SU-DHL-6 (cell line): ENCODE results near the gene DLG2.

Experiments
- H2AFZ ChIP-seq: fragments of 200-600 bp; sonication (generic); 2 replicates; pipeline ENCODE4 v1.6.1; 2014; ENCODE audit warnings: low read depth, mild to moderate bottlenecking, moderate library complexity, mixed read lengths, antibody characterized with exemption, low read length; ENCODE audit not compliant: severe bottlenecking
- H3F3A ChIP-seq: fragments of 200-600 bp; shearing (Covaris generic); 2 replicates; pipeline ENCODE4 v1.6.0; 2016; ENCODE audit warnings: antibody characterized with exemption, mild to moderate bottlenecking; ENCODE audit not compliant: insufficient read depth
- H3K27ac ChIP-seq: fragments of 200-600 bp; sonication (generic); 2 replicates; pipeline ENCODE4 v1.5.1; 2016; ENCODE audit warnings: low read depth, mild to moderate bottlenecking, low read length, moderate library complexity, mixed read lengths
- H3K27me3 ChIP-seq: fragments of 200-600 bp; sonication (generic), shearing (Covaris generic); 2 replicates; pipeline ENCODE4 v1.6.0; 2014; ENCODE audit warnings: mild to moderate bottlenecking, low read length
- H3K36me3 ChIP-seq: fragments of 200-600 bp; sonication (generic); 2 replicates; pipeline ENCODE4 v1.6.1; 2014; ENCODE audit warnings: mild to moderate bottlenecking, low read length, mixed read lengths
- H3K4me2 ChIP-seq: fragments of 300-600, 200-600 bp; shearing (Covaris generic), sonication (generic); 2 replicates; pipeline ENCODE4 v1.6.0; 2014; ENCODE audit warnings: low read length, low read depth, mild to moderate bottlenecking; ENCODE audit not compliant: poor library complexity, severe bottlenecking
- H3K4me3 ChIP-seq: fragments of 200-600 bp; sonication (generic); 2 replicates; pipeline ENCODE4 v1.5.1; 2014; ENCODE audit warnings: antibody characterized with exemption, low read length, mild to moderate bottlenecking, mixed read lengths; ENCODE audit not compliant: insufficient read depth, poor library complexity, severe bottlenecking
- H3K79me2 ChIP-seq: fragments of 200-600 bp; sonication (generic); 2 replicates; pipeline ENCODE4 v1.6.1; 2014; ENCODE audit warnings: mild to moderate bottlenecking, low read length, moderate library complexity; ENCODE audit not compliant: insufficient read depth
- H3K9ac ChIP-seq: fragments of 200-600 bp; sonication (generic); 2 replicates; pipeline ENCODE4 v1.7.0; 2014; ENCODE audit warnings: mild to moderate bottlenecking, low read length
- H3K9me2 ChIP-seq: fragments of 200-600 bp; sonication (generic); replicated peaks from 2 replicates; pipeline ENCODE4 v1.6.1; 2014; ENCODE audit warnings: low read length; ENCODE audit not compliant: insufficient read depth
- H3K9me3 ChIP-seq: fragments of 200-600 bp; sonication (generic); 2 replicates; pipeline ENCODE4 v1.6.1; 2014; ENCODE audit warnings: low read length, mixed read lengths; ENCODE audit not compliant: insufficient read depth
- H4K20me1 ChIP-seq: fragments of 200-600 bp; sonication (generic); 2 replicates; pipeline ENCODE4 v1.6.1; 2014; ENCODE audit warnings: low read depth, mild to moderate bottlenecking, antibody characterized with exemption, low read length, moderate library complexity, mixed read lengths
- CTCF ChIP-seq: fragments of 200-600 bp; sonication (generic); IDR thresholded peaks from one replicate; pipeline ENCODE4 v1.5.1; 2017; ENCODE audit warnings: antibody characterized with exemption, mild to moderate bottlenecking, low read length, moderate library complexity; ENCODE audit not compliant: insufficient read depth, poor library complexity, severe bottlenecking
- EZH2phosphoT487 ChIP-seq: fragments of 200-600 bp; sonication (generic), shearing (Covaris generic); conservative IDR thresholded peaks from 2 replicates; pipeline ENCODE4 v1.6.1; 2018; ENCODE audit warnings: mild to moderate bottlenecking, antibody characterized with exemption, low read length, moderate library complexity, mixed read lengths

DLG2 gene

GRCh38 chr11:84022201-84022600 lies 1604.9 kb downstream of the DLG2 start:
- Histone ChIP-seq H3K9me2 (no peaks in the 10 kb centered on the region), H3K36me3 (no peaks in the 10 kb centered on the region), H3F3A (no peaks in the 10 kb centered on the region), H3K27me3 (no peaks in the 10 kb centered on the region), H3K9me3 (no peaks in the 10 kb centered on the region), H3K27ac (no peak overlapping the region), H4K20me1 (no peaks in the 10 kb centered on the region), H3K4me2 (no peak overlapping the region), H3K4me3 (no peak overlapping the region), H3K79me2 (no peaks in the 10 kb centered on the region), H2AFZ (no peak overlapping the region), H3K9ac (no peak overlapping the region)
- TF ChIP-seq EZH2phosphoT487 (no peak), CTCF (no peak)

- H3K9me3 ChIP-seq = no peaks in the 10 kb centered on the region
Measured at GRCh38 chr11:84021291-84021690, 1605.9 kb downstream of the DLG2 start.

GRCh38 chr11:84019571-84020194 lies 1607.5 kb downstream of the DLG2 start:
- no peaks in the 10 kb centered on the region for H3K9me2 ChIP-seq
- no peak overlapping the region for H3K27ac ChIP-seq
- H3K79me2 ChIP-seq = no peaks in the 10 kb centered on the region
- no peaks in the 10 kb centered on the region for H3K9me3 ChIP-seq
- H3K36me3 ChIP-seq = no peaks in the 10 kb centered on the region
- TF ChIP-seq CTCF = no peak
- no peak for TF ChIP-seq EZH2phosphoT487
- no peak overlapping the region for H3K4me3 ChIP-seq
- no peaks in the 10 kb centered on the region for H3K27me3 ChIP-seq
- no peak overlapping the region for H3K9ac ChIP-seq
- H3F3A ChIP-seq = no peaks in the 10 kb centered on the region
- H4K20me1 ChIP-seq = no peaks in the 10 kb centered on the region
- no peak overlapping the region for H3K4me2 ChIP-seq
- no peak overlapping the region for H2AFZ ChIP-seq

More at GRCh38 chr11:84021291-84021690, 1605.9 kb downstream of the DLG2 start:
- Histone ChIP-seq H3K4me3 (no peak overlapping the region), H3K27ac (no peak overlapping the region), H4K20me1 (no peaks in the 10 kb centered on the region), H3K9ac (no peak overlapping the region), H3K4me2 (no peak overlapping the region), H2AFZ (no peak overlapping the region), H3K27me3 (no peaks in the 10 kb centered on the region), H3F3A (no peaks in the 10 kb centered on the region), H3K9me2 (no peaks in the 10 kb centered on the region), H3K36me3 (no peaks in the 10 kb centered on the region), H3K79me2 (no peaks in the 10 kb centered on the region)
- no peak for TF ChIP-seq CTCF
- no peak for TF ChIP-seq EZH2phosphoT487
